SK-N-MC (cell line): ENCODE measurements around the gene FARS2.

Experiments used
- DNase-seq: peaks from one replicate; pipeline ENCODE4 v3.0.0-alpha.2; 2011; ENCODE audit warnings: low read depth, low spot score
- H3K27ac ChIP-seq: fragments of 200-600 bp; sonication (generic); 2 replicates; pipeline ENCODE4 v1.5.1; 2016; ENCODE audit warnings: mixed run types
- H3K36me3 ChIP-seq: fragments of 200-600 bp; sonication (generic); 2 replicates; pipeline ENCODE4 v1.6.1; 2017; ENCODE audit warnings: antibody characterized with exemption, low read length, mixed read lengths; ENCODE audit not compliant: insufficient read depth
- H3K4me3 ChIP-seq: fragments of 200-600 bp; sonication (generic); 2 replicates; pipeline ENCODE4 v1.5.1; 2016
- H3K9ac ChIP-seq: fragments of 200-600 bp; sonication (generic); 2 replicates; pipeline ENCODE4 v1.8.0; 2017; ENCODE audit warnings: mixed run types, mixed read lengths; ENCODE audit not compliant: insufficient read length
- H3K9me3 ChIP-seq: fragments of 200-600 bp; sonication (generic); 2 replicates; pipeline ENCODE4 v1.6.1; 2017; ENCODE audit warnings: low read depth, mild to moderate bottlenecking, antibody characterized with exemption, low read length, moderate library complexity, mixed read lengths
- EZH2 ChIP-seq: fragments of 200-600 bp; sonication (generic); IDR thresholded peaks from one replicate; pipeline ENCODE4 v1.6.1; 2017; ENCODE audit warnings: antibody characterized with exemption
- FOXP2 ChIP-seq: optimal IDR thresholded peaks from 2 replicates; pipeline ENCODE3; 2011; ENCODE audit warnings: mild to moderate bottlenecking, moderate library complexity; ENCODE audit not compliant: insufficient read depth; ENCODE audit errors: extremely low read length, control extremely low read depth
- POLR2AphosphoS5 ChIP-seq: IDR thresholded peaks from 2 replicates; pipeline ENCODE4 v1.6.1; 2012; ENCODE audit warnings: mild to moderate bottlenecking, low read depth, low read length, borderline replicate concordance

The FARS2 gene

DNA sequence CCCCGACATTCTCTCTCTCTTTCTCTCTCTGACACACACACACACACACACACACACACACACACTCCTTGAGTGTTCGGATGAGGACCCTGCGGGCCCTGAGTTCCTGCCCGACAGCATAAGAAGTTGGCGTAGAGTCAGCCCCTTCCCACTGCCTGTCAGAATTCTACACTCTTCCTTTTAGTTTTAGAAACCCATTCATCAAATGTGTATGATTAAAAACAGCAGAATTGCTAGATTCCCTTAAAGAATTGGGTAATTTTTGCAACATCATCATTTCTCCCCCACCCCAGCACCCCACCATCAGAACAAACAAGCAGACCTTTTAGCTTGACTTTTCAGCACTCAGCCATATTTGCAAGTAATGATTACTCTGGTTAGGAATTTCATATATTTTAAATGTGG, 322.8 kb downstream of the FARS2 start:
- Histone ChIP-seq H3K36me3 (no peaks in the 10 kb centered on the region), H3K9me3 (no peaks in the 10 kb centered on the region), H3K27ac (peak overlapping the region; percentile 69), H3K9ac (no peak overlapping the region), H3K4me3 (peak overlapping the region; percentile 38; the same call in 1 of the 2 replicates)
- DNase-seq: peak; percentile 8
- no peak for TF ChIP-seq POLR2AphosphoS5
- TF ChIP-seq FOXP2: no peak

DNA sequence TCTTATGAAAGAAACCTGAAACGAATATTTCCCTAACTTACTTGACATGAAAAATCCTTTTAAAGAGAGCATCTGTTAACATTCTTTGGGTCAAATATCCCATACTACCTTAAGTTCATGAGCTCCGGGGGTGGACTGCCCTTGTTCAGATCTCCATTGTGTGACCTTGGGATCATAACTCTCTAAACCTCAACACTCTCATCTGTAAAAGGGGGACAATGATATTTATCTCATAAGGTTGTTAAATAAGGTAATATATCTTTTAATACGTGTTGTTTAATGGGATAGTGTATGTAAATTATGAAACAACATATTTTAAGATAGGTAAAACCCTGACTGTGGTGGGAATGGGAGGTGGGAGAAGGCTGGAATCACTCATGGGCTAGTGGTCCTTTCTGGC, 326.3 kb downstream of the FARS2 start:
- no peak for DNase-seq

DNA sequence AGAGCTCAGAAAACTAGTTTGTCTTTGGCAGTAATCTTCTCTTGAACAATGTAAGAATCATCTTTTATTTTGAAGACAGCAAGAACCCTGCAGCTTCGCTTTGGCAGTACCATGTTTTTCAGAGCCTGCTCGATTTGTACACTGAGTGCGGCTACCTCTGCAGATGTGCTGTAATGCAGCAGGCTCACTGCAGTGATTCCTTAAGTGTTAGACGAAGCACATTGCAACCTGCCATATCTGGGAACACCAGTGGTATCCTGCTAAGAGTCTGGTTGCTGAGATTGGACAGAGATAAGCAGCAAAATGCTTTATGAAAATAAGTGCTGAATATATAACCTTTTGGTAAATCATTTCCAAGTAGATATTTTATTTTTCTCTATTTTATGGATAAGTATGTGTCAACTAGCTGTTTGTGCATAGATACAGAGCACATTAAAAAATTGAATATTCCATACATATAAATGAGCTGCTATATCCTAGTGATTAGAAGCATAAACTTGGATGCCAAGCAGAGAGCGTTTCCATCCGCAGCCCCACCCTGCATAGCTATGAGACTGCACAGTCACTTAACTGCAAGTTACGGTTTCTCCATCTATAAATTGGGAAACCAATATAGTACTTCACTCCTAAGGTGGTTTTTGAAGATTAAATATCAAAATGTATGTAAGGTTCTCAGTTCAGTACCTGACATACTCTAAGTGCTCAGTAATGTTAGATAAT, 328.3 kb downstream of the FARS2 start:
- H3K36me3 ChIP-seq: no peaks in the 10 kb centered on the region
- H3K27ac ChIP-seq: no peak overlapping the region
- DNase-seq: no peak
- H3K4me3 ChIP-seq: no peak overlapping the region
- TF ChIP-seq POLR2AphosphoS5: no peak
- TF ChIP-seq EZH2: no peak
- no peak for TF ChIP-seq FOXP2
- H3K9ac ChIP-seq: no peak overlapping the region
- H3K9me3 ChIP-seq: no peaks in the 10 kb centered on the region

More for the DNA sequence above, 326.3 kb downstream of the FARS2 start:
- TF ChIP-seq FOXP2: no peak
- TF ChIP-seq POLR2AphosphoS5: no peak
- no peak for TF ChIP-seq EZH2
- Histone ChIP-seq H3K9me3 (no peaks in the 10 kb centered on the region), H3K36me3 (no peaks in the 10 kb centered on the region), H3K9ac (no peak overlapping the region), H3K27ac (no peak overlapping the region), H3K4me3 (no peak overlapping the region)

DNA sequence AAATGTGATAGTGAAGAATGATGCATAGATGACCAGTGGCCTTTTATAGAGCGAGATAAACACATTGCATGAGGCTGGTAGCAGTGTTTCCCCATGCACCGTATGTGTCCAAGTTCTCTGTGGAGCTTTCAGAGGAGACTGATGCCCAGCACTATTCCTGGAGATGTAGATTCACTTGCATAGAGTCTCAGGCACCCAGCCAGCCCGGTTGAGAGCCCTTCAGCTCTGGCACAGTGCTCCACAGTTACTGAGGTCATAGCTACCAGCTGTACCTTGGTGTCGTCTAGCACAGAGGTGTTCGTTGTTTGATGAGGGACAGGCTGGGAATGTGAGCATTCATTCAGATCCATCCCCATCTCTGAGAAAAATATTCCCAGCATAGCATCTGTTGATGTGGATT, 328.9 kb downstream of the FARS2 start:
- TF ChIP-seq FOXP2 (no peak), EZH2 (no peak), POLR2AphosphoS5 (no peak)
- no peak overlapping the region for H3K9ac ChIP-seq
- no peaks in the 10 kb centered on the region for H3K9me3 ChIP-seq
- H3K4me3 ChIP-seq: no peak overlapping the region
- DNase-seq: no peak
- no peaks in the 10 kb centered on the region for H3K36me3 ChIP-seq
- no peak overlapping the region for H3K27ac ChIP-seq

DNA sequence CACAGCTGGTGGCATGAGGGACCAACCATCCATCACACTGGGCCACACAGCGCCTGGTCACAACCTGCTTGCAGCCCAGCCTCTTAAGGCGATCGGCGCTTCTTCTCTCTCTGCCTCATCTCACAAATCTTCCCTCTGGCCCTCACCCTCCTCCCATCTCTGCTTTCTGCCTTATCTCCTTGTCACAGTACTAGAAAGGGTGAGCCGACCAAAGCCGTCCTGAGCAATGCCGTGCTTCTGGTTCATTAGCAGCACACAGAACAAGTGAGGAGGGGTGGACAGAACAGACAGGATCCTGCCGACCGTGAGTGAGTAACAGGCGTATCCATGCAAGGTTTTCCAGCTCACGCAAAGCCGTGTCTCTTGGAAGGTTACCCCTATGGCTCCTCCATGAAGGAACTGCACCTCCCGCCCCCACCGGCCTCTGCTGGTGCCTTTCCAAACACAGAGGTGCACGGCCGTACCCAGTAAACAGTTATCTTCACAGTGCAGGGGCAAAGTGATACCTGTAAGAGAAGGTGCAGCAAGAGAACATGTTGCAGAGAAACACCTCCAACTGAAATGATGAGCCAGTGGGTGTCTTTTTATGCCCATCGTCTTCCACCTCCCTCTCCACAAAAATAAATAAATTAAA, 331.7 kb downstream of the FARS2 start:
- TF ChIP-seq FOXP2 (no peak), POLR2AphosphoS5 (no peak), EZH2 (no peak)
- Histone ChIP-seq H3K36me3 (no peaks in the 10 kb centered on the region), H3K9ac (no peak overlapping the region), H3K4me3 (no peak overlapping the region), H3K27ac (no peak overlapping the region), H3K9me3 (no peaks in the 10 kb centered on the region)
- no peak for DNase-seq

DNA sequence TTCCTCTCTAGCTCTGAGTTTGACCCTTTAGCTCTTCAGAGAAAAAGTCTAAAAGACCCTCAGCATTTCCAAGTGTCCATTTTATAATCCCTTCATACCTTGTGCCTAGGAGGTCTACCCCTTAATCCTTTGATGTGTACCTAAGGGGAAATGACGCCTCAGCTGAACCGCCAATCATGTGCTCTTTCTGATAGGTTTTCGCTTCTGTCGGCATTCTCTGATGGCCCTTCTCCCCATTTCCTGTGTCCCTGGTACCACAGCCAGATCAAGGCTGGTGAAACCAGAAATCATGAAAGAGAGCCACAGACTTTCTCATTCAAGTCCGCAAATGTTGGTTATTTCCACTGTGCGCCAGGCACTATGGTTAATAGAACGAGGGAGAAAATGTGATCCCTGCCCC, 333.9 kb downstream of the FARS2 start:
- no peak overlapping the region for H3K4me3 ChIP-seq
- H3K27ac ChIP-seq: no peak overlapping the region
- H3K9ac ChIP-seq: no peak overlapping the region
- DNase-seq: no peak
- no peaks in the 10 kb centered on the region for H3K36me3 ChIP-seq
- TF ChIP-seq EZH2 (no peak), FOXP2 (no peak), POLR2AphosphoS5 (no peak)
- no peaks in the 10 kb centered on the region for H3K9me3 ChIP-seq

DNA sequence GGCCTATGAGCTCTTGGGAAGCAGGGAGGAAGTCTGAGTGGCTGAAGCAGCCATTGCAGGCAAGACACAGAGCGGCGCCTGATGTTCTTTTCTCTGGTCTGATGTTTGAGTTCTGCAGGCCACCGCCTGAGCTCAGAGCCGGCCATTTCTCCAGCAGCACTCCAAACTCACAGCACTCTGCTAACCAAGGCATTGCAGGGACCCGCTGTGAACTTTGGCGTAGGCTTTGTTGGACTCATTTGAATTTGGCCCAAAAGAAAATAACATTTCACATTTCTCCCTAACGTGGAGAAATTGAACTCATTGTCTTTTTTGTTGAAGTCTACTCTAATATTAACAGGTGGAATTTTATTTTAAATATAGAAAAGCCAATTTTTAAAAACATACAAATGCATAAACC, 336.1 kb downstream of the FARS2 start:
- DNase-seq: no peak
- H3K36me3 ChIP-seq: no peaks in the 10 kb centered on the region
- H3K27ac ChIP-seq: no peak overlapping the region
- no peak overlapping the region for H3K4me3 ChIP-seq
- no peak overlapping the region for H3K9ac ChIP-seq
- H3K9me3 ChIP-seq: no peaks in the 10 kb centered on the region
- no peak for TF ChIP-seq EZH2
- TF ChIP-seq FOXP2: no peak
- TF ChIP-seq POLR2AphosphoS5: no peak

DNA sequence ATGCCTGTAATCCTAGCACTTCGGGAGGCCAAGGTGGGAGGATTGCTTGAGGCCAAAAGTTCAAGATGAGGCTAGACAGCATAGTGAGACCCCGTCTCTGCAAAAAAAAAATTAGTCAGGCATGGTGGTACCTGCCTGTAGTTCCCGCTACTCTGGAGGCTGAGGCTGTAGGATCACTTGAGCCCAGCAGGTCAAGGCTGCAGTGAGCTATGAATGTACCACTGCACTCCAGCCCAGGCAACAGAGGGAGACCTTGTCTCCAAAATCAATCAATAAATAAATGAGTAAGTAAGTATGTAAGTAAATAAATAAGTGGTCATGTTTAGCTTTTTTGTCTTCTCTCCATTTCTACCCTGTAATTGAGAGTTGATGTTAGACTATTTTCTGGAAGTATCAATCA, 336.8 kb downstream of the FARS2 start:
- Histone ChIP-seq H3K27ac (no peak overlapping the region), H3K36me3 (no peaks in the 10 kb centered on the region), H3K9ac (no peak overlapping the region), H3K9me3 (no peaks in the 10 kb centered on the region), H3K4me3 (no peak overlapping the region)
- DNase-seq: no peak
- TF ChIP-seq FOXP2: no peak

DNA sequence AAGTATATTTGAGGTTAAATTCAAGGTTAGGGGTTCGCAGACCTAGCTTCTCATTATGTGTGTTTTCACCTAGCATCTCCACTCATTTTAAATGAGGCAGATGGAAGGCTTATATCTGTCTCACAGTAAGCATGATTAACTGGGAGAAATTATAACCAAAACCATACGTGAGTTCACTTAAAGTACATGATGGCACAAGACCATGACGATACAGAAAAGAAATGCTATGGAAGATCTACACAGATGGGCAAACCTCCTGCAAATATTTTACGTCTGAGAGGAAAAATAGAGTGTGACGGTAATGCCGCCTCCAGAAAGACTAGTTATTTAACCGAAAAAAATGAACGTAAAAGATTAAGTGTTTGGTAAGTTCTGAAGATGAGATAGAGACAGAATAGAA, 337.8 kb downstream of the FARS2 start:
- H3K4me3 ChIP-seq: no peak overlapping the region
- TF ChIP-seq POLR2AphosphoS5 (no peak), EZH2 (no peak), FOXP2 (no peak)
- DNase-seq: no peak
- no peaks in the 10 kb centered on the region for H3K36me3 ChIP-seq
- H3K27ac ChIP-seq: no peak overlapping the region
- H3K9ac ChIP-seq: no peak overlapping the region
- no peaks in the 10 kb centered on the region for H3K9me3 ChIP-seq
